Caki2 (cell line): Measurements from ENCODE around the gene TSPAN2. TPM values are rescaled to one million over a fixed set of nuclear protein-coding genes. Genes with fewer than 3 reads are reported as not detected.

Experiments
- DNase-seq: peaks from one replicate; pipeline ENCODE4 v3.0.0-alpha.2; 2015; ENCODE audit warnings: low read depth
- in situ Hi-C: cut with HindIII; loops from 2 replicates; pipeline ENCODE4 v1.10.0; 2016; ENCODE audit warnings: low sequenced_read_pairs, low pct_unique_long_range_greater_than_20kb, mixed read lengths
- total RNA-seq: library from RNA; depleted of rRNA; stranded (reverse); fragments of >200 nt; shearing (Covaris generic); gene quantifications from 2 replicates; pipeline ENCODE4 v1.2.3, GENCODE V29; 2014; ENCODE audit warnings: low replicate concordance

TSPAN2 gene
- total RNA-seq, 1 experiment from 2014 or later, result 11.5 TPM

DNA sequence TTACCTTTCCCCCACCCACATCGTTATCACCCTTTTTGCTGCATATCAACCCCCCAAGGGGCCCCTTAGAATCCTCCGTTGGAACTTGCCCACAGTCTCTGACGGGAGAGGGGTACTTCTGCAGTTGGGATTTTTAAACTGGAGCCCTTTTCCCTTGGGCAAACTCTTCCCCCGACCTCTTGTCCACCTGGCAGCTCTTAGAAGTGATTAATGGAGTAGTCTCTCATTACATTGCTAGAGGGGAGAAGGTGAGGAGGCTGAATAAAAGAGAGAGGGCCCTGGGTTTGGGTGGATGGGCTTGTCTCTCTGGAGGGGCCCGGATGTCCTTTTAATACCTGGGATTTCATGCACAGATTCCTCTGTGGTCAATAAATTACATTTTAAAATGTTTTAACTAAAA lies 27.2 kb upstream of the TSPAN2 start:
- in situ Hi-C loops, result no loop called here
- no peak for DNase-seq

GRCh38 chr1:115115521-115116161 lies 26.3 kb upstream of the TSPAN2 start:
- DNase-seq, result no peak
- in situ Hi-C loops, result no loop called here

DNA sequence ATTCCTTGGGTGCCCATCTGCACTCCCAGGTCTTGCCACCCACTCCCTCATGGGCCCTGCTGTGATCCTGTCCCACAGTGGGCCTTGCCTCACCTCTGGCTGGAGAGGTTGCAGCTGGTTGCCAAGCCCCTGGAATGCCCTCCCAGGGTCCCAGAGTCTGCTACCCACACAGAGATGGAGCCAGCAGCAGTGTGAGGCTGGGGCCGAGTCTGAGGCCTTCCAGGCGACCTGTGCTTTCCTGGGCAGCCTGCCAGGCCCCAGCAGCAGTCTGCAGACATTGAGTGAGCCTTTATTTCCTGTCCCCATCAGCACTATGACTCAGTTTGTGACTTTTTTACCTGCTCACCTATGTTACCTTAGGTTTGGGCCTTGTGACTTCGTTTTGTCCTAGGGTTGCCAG lies 25.0 kb upstream of the TSPAN2 start:
- in situ Hi-C loops, result no loop called here
- no peak for DNase-seq

DNA sequence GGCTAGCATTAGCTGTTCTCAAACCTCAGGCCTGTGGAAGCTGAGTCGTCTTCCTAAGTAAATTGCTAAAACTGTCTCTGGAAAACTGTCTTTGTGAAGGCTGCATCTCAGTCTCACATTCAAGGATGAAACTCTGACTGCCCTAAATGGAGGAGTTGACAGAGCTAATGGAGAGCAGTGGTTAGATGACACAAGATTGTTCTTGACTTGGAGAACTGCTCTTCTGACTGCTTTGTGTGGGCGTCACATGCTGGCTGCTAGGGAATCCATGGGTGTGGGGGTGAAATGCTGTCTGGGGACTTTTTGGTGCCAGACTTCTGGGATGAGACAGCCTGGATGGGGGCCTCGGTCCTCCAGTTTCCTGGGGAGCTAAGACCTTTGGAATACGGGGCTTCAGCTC lies 24.5 kb upstream of the TSPAN2 start:
- no peak for DNase-seq
- in situ Hi-C loops, result no loop called here

GRCh38 chr1:115112496-115113375 lies 23.4 kb upstream of the TSPAN2 start:
- in situ Hi-C loops, result no loop called here
- DNase-seq, result peak; percentile 25

DNA sequence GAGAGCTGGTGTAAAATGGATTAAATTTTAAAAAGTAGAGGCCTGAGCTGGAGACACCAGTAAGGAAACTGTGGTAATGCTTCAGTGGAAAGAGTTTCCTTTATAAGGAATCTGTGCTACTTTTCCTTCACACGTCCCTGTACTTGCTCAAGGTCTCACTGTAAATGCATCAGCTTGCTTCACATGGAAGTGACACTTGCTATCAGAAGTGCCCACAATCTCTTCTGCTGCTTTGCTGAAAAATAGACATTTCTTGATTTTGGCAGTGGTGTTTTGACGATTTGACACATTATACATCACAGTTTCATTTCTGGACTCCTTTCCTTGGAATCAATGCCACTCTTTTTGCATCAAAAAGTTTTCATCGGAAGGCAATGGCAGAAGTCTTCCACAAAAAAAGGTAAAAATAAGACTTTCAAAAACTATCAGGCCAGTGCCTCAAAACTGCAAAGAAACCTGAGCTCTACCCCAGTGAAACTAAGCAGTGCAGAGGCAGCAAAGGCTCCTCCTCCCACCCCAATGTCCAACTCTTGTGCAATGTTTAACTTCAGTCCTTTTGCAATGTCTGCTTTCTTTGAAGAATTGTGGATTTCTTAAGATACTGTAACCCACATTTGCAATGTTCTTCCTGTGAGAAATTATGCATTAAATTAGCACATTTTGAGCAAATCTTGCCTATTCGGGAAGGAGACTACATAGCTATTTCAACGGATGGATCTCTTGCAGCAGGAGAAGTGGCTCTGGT lies 18.4 kb upstream of the TSPAN2 start:
- no peak for DNase-seq
- in situ Hi-C loops, result no loop called here

DNA sequence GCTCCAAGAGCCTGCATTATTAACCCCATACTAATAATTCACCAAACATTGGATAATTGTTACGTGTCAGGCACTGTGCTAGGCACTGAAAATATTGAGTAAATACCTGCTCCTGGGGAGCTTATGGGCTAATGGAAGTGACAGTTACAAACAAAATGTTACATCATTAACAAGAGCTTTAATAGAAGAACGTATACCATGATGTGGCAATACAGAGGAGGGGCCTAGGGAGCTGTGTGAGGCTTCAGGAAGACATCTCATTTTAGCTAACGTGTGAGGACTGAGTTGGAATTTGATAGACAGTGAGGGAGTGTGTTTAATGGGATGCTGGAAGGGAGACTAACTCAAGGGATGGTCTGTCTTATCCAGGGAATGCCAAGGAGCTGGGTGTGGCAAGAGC lies 16.5 kb upstream of the TSPAN2 start:
- DNase-seq, result no peak
- in situ Hi-C loops, result no loop called here

DNA sequence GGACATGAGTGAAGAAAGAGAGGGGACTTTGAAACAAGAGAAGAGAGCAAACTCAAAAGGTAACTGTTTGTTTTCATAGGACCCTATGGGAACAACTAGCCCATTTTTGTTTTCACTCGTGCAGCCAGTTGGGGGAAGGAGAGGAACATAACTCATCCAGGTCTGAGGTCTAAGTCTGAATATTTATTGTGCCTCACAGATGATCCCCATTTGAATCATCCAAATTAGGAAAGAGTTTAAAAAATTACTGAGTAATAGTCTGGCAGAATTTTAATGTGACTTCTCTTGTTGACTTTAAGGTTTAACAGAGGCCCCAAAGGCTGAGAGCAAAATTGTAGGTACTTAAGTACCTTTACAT lies 10.4 kb upstream of the TSPAN2 start:
- no peak for DNase-seq
- in situ Hi-C loops, result no loop called here

- DNase-seq, result no peak
- in situ Hi-C loops, result no loop called here
Observed at GRCh38 chr1:115098979-115099692, 9.8 kb upstream of the TSPAN2 start.

DNA sequence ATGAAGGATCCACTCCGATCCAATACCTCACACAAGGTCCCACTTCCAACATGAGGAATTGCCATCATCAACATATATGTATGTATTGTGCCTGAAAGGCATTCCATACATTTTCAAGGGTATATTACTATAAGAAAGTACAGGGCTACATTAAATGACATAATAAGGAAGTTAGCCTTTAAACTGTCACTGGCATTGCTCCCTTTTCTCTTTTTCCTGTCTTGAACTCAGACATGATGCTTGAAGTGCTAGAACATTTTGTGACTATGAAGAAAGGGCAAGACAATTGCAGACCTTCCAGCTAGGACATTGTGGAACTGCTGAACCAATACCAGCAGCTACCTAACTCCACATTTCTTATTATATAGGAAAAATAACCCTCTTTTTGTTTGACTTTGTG lies 2.9 kb upstream of the TSPAN2 start:
- no peak for DNase-seq
- in situ Hi-C loops, result no loop called here

GRCh38 chr1:115091572-115091971 lies 2.3 kb upstream of the TSPAN2 start:
- no peak for DNase-seq
- in situ Hi-C loops, result no loop called here

DNA sequence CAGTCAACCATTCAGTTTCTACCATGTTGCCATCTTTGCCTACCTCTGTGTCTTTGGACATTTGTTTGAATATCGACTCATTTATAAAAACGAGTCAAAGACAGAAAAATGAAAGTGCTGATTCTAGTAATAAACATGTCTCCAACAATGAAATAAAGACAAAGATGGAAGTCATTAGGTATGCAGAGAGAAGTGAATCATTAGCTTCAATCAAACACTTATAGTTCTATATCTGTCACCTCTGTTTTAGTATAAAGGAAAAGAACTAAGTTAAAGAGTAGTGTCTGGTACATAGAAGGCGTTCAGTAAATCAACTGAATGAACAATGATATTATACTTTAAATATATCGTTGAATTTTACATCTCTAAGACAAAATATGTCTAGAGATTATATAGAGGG lies 1.7 kb upstream of the TSPAN2 start:
- no peak for DNase-seq
- in situ Hi-C loops, result no loop called here

DNA sequence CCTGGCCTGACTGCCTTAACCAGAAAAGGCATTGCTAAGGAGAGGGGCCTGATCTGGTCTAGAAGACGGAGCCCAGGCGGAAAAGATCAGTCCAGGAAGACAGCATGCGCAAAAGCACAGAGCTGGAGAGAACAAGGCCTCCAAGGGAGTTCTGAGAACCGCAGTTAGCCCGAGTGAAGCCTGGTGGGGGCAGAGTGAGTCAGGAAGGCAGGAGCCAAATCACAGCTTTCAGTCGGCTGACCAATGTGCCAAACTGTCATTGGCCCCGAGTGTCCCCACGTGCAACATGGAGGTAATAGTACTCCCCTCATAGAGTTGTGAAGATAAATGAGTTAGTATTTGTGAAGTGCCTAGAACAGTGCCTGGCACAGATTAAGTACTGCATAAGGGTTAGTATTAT lies 1.2 kb upstream of the TSPAN2 start:
- in situ Hi-C loops, result no loop called here
- DNase-seq, result no peak

DNA sequence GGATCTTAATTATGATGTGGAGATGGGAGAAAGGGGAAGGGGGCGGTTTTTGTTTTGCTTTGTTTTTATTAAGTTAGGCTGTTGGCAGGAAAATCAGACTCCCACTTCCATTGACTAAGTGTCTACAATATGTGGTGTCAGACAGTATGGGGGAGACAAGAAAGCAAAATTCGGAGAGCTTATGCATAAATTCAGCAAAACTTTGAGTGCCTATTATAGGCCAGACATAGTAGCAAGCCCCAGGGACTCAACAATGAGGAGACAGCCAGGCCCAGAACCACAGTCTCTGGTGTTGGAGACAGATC lies 835 bp upstream of the TSPAN2 start:
- DNase-seq, result no peak
- in situ Hi-C loops, result no loop called here

- DNase-seq, result no peak
- in situ Hi-C loops, result no loop called here
Observed at GRCh38 chr1:115088871-115089419, 358 bp downstream of the TSPAN2 start.

DNA sequence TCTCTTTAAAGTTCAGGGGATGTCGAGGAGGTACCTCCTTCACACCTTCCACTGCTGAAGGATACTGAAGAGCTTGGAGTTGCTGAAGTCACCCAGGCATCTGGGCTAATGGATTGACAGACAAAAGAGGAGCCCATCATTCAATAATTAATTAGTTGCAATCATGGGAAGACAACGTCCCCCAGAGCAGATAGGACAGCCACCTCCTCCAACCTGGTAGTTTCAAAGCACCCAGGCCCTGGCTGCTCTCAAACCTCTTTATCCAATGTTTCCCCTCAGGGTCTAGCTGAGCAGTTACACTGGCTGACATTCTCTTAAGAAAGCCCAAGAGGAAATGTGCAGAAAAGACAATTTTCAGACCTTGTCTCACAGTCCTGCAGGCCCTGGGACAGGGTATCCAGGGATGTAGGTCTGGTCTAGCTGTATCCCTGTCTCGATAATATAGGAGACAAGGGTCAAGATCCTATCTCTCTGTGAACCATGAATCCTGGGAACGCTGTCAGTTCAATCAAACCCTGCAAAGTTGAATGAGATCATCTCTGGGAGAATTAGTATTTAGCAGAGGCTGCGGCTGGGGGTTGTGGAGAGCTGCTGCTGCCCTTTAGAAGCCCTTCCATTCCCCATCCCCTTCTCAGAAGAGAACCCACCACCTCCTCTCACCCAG lies 1.1 kb downstream of the TSPAN2 start:
- in situ Hi-C loops, result no loop called here
- no peak for DNase-seq

DNA sequence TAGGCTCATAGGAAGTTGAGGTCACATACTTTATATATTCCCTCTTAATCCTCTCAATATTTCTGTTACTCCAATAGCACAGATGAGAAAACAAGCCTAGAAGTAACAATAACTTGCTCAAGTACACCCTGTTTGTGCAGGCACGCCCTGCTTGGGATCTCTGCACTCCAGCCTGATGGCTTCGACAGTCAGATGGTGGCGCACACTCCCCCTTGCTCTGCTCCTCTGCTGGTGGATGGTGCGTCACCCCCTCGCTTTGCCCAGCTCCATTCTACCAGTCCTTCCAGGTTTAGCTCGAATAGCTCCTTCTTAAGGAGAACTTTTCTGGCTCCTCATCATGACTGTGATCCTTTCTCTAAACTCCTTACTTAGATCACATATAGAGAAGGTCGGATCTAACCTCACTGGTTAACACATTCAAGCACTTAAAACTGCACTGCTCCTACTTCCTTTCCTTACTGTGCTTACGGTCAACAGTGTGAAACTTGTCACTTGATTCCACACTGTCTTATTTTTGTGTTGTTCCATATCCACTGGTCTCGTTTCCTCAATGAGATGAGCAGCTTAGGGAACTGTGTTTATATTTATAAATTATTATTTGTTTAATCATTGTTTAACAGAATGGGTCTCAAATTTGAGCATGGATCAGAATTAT lies 3.0 kb downstream of the TSPAN2 start:
- DNase-seq, result no peak
- in situ Hi-C loops, result no loop called here
